ENCODE results near the gene EEF2K. TPM values are rescaled to one million over a fixed set of nuclear protein-coding genes. Genes with fewer than 3 reads are reported as not detected.

Gene EEF2K
- total RNA-seq, 2 donors from 2014 or later: 9.8 to 15.8 TPM

DNA sequence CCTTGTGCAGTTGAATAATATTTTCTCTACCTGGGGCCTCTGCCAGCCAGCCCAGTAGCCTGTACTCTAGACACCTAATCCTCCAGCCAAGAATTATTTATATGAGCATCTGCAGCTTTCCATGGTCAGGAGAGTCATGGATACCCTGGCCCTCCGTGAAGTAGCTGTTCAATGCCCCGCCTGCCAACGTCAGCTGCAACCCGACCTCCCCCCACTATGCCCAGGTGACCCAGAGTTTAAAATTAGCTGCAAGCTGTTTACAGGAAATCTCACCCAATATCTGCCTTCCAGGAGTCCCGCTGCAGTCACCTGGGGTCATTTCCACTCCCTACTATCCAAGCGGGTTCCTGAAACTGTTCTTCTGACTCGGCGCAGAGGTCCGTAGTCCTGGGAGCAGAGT is 31.4 kb upstream of the EEF2K start:
- H3K27ac ChIP-seq (ENCODE audit: low read depth, low read length): no peak overlapping the region
- no peaks in the 10 kb centered on the region for H3K9me3 ChIP-seq (ENCODE audit: control insufficient read depth, low read length)
- no peak for DNase-seq
- H3K4me1 ChIP-seq (ENCODE audit: control insufficient read depth, insufficient read depth, low read length): no peaks in the 10 kb centered on the region
- H3K36me3 Mint-ChIP-seq (ENCODE audit: low read depth): no peaks in the 10 kb centered on the region
- no peak overlapping the region for H3K27ac Mint-ChIP-seq
- no peaks in the 10 kb centered on the region for H3K27me3 Mint-ChIP-seq (ENCODE audit: insufficient read depth)
- no peak overlapping the region for H3K4me3 ChIP-seq (ENCODE audit: low read length)
- H3K9me3 Mint-ChIP-seq: no peaks in the 10 kb centered on the region
- H3K9ac ChIP-seq (ENCODE audit: extremely low read depth, low read length, poor library complexity, severe bottlenecking): no peak overlapping the region
- no peaks in the 10 kb centered on the region for H3K4me1 Mint-ChIP-seq
- H3K4me3 Mint-ChIP-seq: no peak overlapping the region
- H3K36me3 ChIP-seq (ENCODE audit: control insufficient read depth, insufficient read depth, low read length): no peaks in the 10 kb centered on the region
- H3K27me3 ChIP-seq (ENCODE audit: control insufficient read depth, insufficient read depth, low read length, poor library complexity, severe bottlenecking): no peaks in the 10 kb centered on the region
- TF ChIP-seq, protein P1, sequence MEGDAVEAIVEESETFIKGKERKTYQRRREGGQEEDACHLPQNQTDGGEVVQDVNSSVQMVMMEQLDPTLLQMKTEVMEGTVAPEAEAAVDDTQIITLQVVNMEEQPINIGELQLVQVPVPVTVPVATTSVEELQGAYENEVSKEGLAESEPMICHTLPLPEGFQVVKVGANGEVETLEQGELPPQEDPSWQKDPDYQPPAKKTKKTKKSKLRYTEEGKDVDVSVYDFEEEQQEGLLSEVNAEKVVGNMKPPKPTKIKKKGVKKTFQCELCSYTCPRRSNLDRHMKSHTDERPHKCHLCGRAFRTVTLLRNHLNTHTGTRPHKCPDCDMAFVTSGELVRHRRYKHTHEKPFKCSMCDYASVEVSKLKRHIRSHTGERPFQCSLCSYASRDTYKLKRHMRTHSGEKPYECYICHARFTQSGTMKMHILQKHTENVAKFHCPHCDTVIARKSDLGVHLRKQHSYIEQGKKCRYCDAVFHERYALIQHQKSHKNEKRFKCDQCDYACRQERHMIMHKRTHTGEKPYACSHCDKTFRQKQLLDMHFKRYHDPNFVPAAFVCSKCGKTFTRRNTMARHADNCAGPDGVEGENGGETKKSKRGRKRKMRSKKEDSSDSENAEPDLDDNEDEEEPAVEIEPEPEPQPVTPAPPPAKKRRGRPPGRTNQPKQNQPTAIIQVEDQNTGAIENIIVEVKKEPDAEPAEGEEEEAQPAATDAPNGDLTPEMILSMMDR (conservative IDR thresholded peaks at IDR 0.05): no peak
- 80 to 87% methylated on average over 2 to 9 of the region's 9 CpGs for WGBS, 2 experiments (ENCODE audit: insufficient coverage in 1 of 2, insufficient read length in 1 of 2)

DNA sequence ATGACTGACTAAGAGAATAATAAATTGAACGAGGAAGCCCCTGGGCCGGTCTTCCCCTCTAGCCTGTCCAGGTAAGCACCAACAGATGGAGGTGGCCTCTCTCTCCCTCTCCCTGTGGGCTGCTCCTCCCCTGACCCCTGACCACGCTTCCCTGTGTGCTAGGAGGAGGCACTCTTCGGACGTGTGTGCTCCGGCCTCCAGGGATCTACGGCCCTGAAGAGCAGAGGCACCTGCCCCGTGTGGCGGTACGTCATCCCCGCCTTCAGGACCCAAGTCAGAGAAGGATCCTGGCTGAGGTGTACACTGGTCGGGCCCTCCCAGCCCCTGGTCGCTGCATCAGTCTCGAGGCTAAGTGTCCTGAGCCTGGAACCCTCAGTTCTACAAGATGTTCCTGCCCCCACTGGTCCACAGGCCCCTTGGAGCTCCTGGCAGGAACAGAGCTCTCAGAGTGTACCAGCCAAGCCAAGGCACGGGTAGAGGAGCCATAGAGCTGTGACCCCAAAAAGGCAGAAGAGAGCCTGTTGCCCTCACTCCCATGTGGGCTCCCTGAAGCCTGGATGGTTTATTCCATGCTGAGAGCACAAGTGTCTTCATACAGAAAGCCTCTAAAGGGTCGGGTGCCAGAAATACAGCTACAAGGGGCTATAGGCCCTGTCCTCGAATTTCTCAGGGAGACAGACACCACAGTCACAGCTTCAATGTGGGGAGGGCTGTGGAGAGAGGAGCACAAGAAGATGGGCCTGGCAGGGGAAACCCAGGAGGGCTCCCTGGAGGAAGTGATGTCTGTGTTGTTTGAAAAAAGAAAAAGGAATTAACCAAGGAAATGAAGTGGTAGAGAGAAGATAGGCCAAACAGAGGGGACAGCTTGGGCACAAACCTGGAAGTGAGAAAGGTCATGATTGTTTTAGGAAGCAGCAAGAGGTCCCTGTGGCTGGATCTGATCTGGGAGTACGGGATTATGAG is 27.8 kb upstream of the EEF2K start:
- H3K4me1 ChIP-seq (ENCODE audit: control insufficient read depth, insufficient read depth, low read length): no peaks in the 10 kb centered on the region
- H3K36me3 ChIP-seq (ENCODE audit: control insufficient read depth, insufficient read depth, low read length): no peaks in the 10 kb centered on the region
- H3K27ac Mint-ChIP-seq: no peak overlapping the region
- 87% methylated on average over 12 to 18 of the region's 18 CpGs for WGBS, 2 experiments (ENCODE audit: insufficient coverage in 1 of 2, insufficient read length in 1 of 2)
- H3K9me3 Mint-ChIP-seq: no peaks in the 10 kb centered on the region
- no peaks in the 10 kb centered on the region for H3K36me3 Mint-ChIP-seq (ENCODE audit: low read depth)
- no peak overlapping the region for H3K27ac ChIP-seq (ENCODE audit: low read depth, low read length)
- no peak overlapping the region for H3K4me3 ChIP-seq (ENCODE audit: low read length)
- no peaks in the 10 kb centered on the region for H3K9me3 ChIP-seq (ENCODE audit: control insufficient read depth, low read length)
- no peak for DNase-seq
- H3K27me3 ChIP-seq (ENCODE audit: control insufficient read depth, insufficient read depth, low read length, poor library complexity, severe bottlenecking): no peaks in the 10 kb centered on the region
- H3K9ac ChIP-seq (ENCODE audit: extremely low read depth, low read length, poor library complexity, severe bottlenecking): no peak overlapping the region
- H3K4me3 Mint-ChIP-seq: no peak overlapping the region
- TF ChIP-seq, protein P1 (conservative IDR thresholded peaks at IDR 0.05): no peak
- no peaks in the 10 kb centered on the region for H3K4me1 Mint-ChIP-seq
- H3K27me3 Mint-ChIP-seq (ENCODE audit: insufficient read depth): peaks cover 7% of the 10 kb centered on the region

DNA sequence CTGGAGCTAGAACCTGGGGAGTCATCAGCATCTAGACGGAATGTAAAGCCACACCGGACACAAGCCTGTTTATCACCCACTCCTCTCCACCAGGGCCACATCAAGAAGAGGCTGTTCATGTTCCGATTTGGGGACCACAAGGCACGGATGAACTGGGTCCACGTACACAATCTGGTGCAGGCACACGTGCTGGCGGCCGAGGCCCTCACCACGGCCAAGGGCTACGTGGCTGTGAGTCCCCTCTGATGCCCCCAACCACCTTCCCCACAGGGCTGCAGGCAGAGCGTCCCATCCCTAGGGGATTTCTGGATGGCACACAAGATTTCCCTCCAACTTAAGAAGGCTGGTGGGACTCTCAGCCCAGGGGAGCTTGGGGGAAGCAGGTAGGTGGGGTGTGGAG is 24.7 kb upstream of the EEF2K start:
- no peak overlapping the region for H3K4me3 ChIP-seq (ENCODE audit: low read length)
- Mint-ChIP-seq H3K36me3 (ENCODE audit: low read depth) (no peaks in the 10 kb centered on the region), H3K27me3 (ENCODE audit: insufficient read depth) (peaks cover 7% of the 10 kb centered on the region), H3K4me3 (no peak overlapping the region), H3K4me1 (no peaks in the 10 kb centered on the region), H3K9me3 (no peaks in the 10 kb centered on the region), H3K27ac (no peak overlapping the region)
- H3K4me1 ChIP-seq (ENCODE audit: control insufficient read depth, insufficient read depth, low read length): no peaks in the 10 kb centered on the region
- H3K36me3 ChIP-seq (ENCODE audit: control insufficient read depth, insufficient read depth, low read length): no peaks in the 10 kb centered on the region
- H3K27me3 ChIP-seq (ENCODE audit: control insufficient read depth, insufficient read depth, low read length, poor library complexity, severe bottlenecking): no peaks in the 10 kb centered on the region
- TF ChIP-seq, protein P1 (conservative IDR thresholded peaks at IDR 0.05): no peak
- WGBS, 2 experiments (ENCODE audit: insufficient coverage in 1 of 2, insufficient read length in 1 of 2): 87 to 88% methylated on average over 8 to 11 of the region's 11 CpGs
- no peak for DNase-seq
- no peak overlapping the region for H3K27ac ChIP-seq (ENCODE audit: low read depth, low read length)
- H3K9ac ChIP-seq (ENCODE audit: extremely low read depth, low read length, poor library complexity, severe bottlenecking): no peak overlapping the region
- H3K9me3 ChIP-seq (ENCODE audit: control insufficient read depth, low read length): no peaks in the 10 kb centered on the region

Measured in endodermal cell (in vitro differentiated cells).